HCT116 (cell line): ENCODE data around the gene CCNC. TPM values are rescaled to one million over a fixed set of nuclear protein-coding genes. Genes with fewer than 3 reads are reported as not detected.

Experiments
- ATAC-seq: fragments of 200-7000 bp; cut with Tn5 transposase; 2 replicates; pipeline ENCODE4 v1.9.1; 2020; ENCODE audit warnings: mild to moderate bottlenecking, moderate library complexity
- BruUV-seq: library from RNA; stranded (reverse); fragments of 400-500 nt; replicated peaks from 2 replicates; lab custom pipeline; 2021; lab: Mats Ljungman, UMichigan
- CTCF ChIA-PET: fragments of 300-600 bp; sonication (Branson Sonifier 250); formaldehyde crosslinking; loops from one replicate; lab custom pipeline; 2021; ENCODE audit warnings: antibody characterized with exemption; lab: Charles Lee
- POLR2A ChIA-PET: fragments of 300-600, 350-600 bp; sonication (Branson Sonifier 250); formaldehyde crosslinking; loops from one replicate; lab custom pipeline; 2021; ENCODE audit warnings: antibody characterized with exemption; lab: Charles Lee
- RAD21 ChIA-PET, 2 experiments: fragments of 300-600 bp; sonication (Branson Sonifier 250); formaldehyde crosslinking; loops; one replicate each; lab custom pipeline; 2023; ENCODE audit warnings: low total read pairs in 2 of 2; ENCODE audit not compliant: uncharacterized antibody in 2 of 2, unreplicated experiment in 2 of 2, low non-redundant PET in 1 of 2; lab: Charles Lee
- DNase-seq: peaks from one replicate; pipeline ENCODE4 v3.0.0-alpha.2; 2010; ENCODE audit warnings: low read depth, low spot score
- H2AFZ ChIP-seq: fragments of 200-600 bp; shearing (Covaris generic), sonication (generic); 2 replicates; pipeline ENCODE4 v1.6.1; 2017; ENCODE audit warnings: low read depth, mixed run types, mixed read lengths, antibody characterized with exemption, low read length; ENCODE audit not compliant: poor library complexity, severe bottlenecking
- H3K27ac ChIP-seq: 2 replicates; pipeline ENCODE4 v1.5.1; 2012; ENCODE audit warnings: low read depth, low read length
- H3K27me3 ChIP-seq: fragments of 200-600 bp; sonication (generic); 2 replicates; pipeline ENCODE4 v1.6.1; 2016; ENCODE audit warnings: mixed run types, low read length, mixed read lengths; ENCODE audit not compliant: insufficient read depth
- H3K36me3 ChIP-seq, 2 experiments: fragments of 200-500 bp in 1 of 2; fragments of 200-600 bp in 1 of 2; sonication (Bioruptor generic) in 1 of 2; sonication (generic) in 1 of 2; 2 replicates each; pipeline versions ENCODE4 v1.5.1 to v1.6.1; 2014 to 2016; ENCODE audit warnings: low read length in 2 of 2, inconsistent platforms in 1 of 2, mixed read lengths in 1 of 2, mixed run types in 1 of 2; ENCODE audit not compliant: insufficient read depth in 2 of 2, control insufficient read depth in 1 of 2
- H3K4me1 ChIP-seq, 2 experiments: fragments of 200-600 bp in 1 of 2; sonication (generic) in 1 of 2; 2 replicates each; pipeline versions ENCODE4 v1.5.1 to v1.6.1; 2012 to 2017; ENCODE audit warnings: low read length in 2 of 2, inconsistent platforms in 1 of 2, mild to moderate bottlenecking in 1 of 2, mixed read lengths in 1 of 2, mixed run types in 1 of 2, moderate library complexity in 1 of 2; ENCODE audit not compliant: insufficient read depth in 2 of 2, control insufficient read depth in 1 of 2
- H3K4me2 ChIP-seq: fragments of 200-600 bp; sonication (generic); 2 replicates; pipeline ENCODE4 v1.6.1; 2017; ENCODE audit warnings: mixed run types, low read length, mixed read lengths
- H3K4me3 ChIP-seq, 2 experiments: fragments of 200-600 bp in 1 of 2; sonication (generic) in 1 of 2; replicated peaks in 1 of 2; 2 replicates each; pipeline ENCODE4 v1.5.1; 2011 to 2016; ENCODE audit warnings: low read length in 2 of 2, control low read depth in 1 of 2, low read depth in 1 of 2, mild to moderate bottlenecking in 1 of 2, mixed read lengths in 1 of 2, mixed run types in 1 of 2
- H3K79me2 ChIP-seq: fragments of 200-600 bp; sonication (generic); 2 replicates; pipeline ENCODE4 v1.6.1; 2017; ENCODE audit warnings: mild to moderate bottlenecking, mixed run types, low read length, moderate library complexity, mixed read lengths; ENCODE audit not compliant: insufficient read depth
- H3K9ac ChIP-seq: fragments of 200-600 bp; sonication (generic); 2 replicates; pipeline ENCODE4 v1.6.1; 2016; ENCODE audit warnings: low read length, mixed read lengths
- H3K9me2 ChIP-seq: fragments of 200-600 bp; sonication (generic), shearing (Covaris generic); 2 replicates; pipeline ENCODE4 v1.6.1; 2017; ENCODE audit warnings: mixed run types, mild to moderate bottlenecking, moderate library complexity; ENCODE audit not compliant: insufficient read depth
- H3K9me3 ChIP-seq, 2 experiments: fragments of 200-500 bp in 1 of 2; fragments of 200-600 bp in 1 of 2; sonication (Bioruptor generic) in 1 of 2; sonication (generic) in 1 of 2; 2 replicates each; pipeline ENCODE4 v1.6.1; 2014 to 2017; ENCODE audit warnings: low read length in 2 of 2, mixed read lengths in 2 of 2, inconsistent platforms in 1 of 2, low read depth in 1 of 2, mild to moderate bottlenecking in 1 of 2, mixed run types in 1 of 2, moderate library complexity in 1 of 2; ENCODE audit not compliant: control insufficient read depth in 1 of 2, insufficient read depth in 1 of 2
- H4K20me1 ChIP-seq: fragments of 200-600 bp; sonication (generic), shearing (Covaris generic); 2 replicates; pipeline ENCODE4 v1.6.1; 2017; ENCODE audit warnings: mixed run types, mild to moderate bottlenecking, moderate library complexity; ENCODE audit not compliant: insufficient read depth
- CBX3 ChIP-seq: IDR thresholded peaks from 2 replicates; pipeline ENCODE4 v1.6.1; 2012; ENCODE audit warnings: low read depth
- CEBPB ChIP-seq: IDR thresholded peaks from 2 replicates; pipeline ENCODE4 v1.6.1; 2012; ENCODE audit warnings: low read depth
- EGR1 ChIP-seq: IDR thresholded peaks from 2 replicates; pipeline ENCODE4 v1.6.1; 2012; ENCODE audit warnings: low read depth
- EZH2 ChIP-seq: fragments of 200-600 bp; sonication (generic); IDR thresholded peaks from 2 replicates; pipeline ENCODE4 v1.6.1; 2017; ENCODE audit warnings: antibody characterized with exemption, mixed run types
- EZH2phosphoT487 ChIP-seq: fragments of 200-600 bp; IDR thresholded peaks from 2 replicates; pipeline ENCODE4 v1.6.1; 2018; ENCODE audit warnings: antibody characterized with exemption, borderline replicate concordance
- POLR2A ChIP-seq: IDR thresholded peaks from 2 replicates; pipeline ENCODE4 v1.7.0; 2011; ENCODE audit warnings: borderline replicate concordance; ENCODE audit not compliant: insufficient read depth, insufficient read length; ENCODE audit errors: extremely low read depth
- POLR2AphosphoS5 ChIP-seq: IDR thresholded peaks from 2 replicates; pipeline ENCODE4 v1.6.1; 2011; ENCODE audit warnings: mild to moderate bottlenecking, low read depth, low read length, moderate library complexity
- RAD21 ChIP-seq: IDR thresholded peaks from 2 replicates; pipeline ENCODE4 v1.6.1; 2012; ENCODE audit warnings: low read depth, mild to moderate bottlenecking
- SP1 ChIP-seq: IDR thresholded peaks from 2 replicates; pipeline ENCODE4 v1.6.1; 2012; ENCODE audit warnings: low read depth
- SRF ChIP-seq: IDR thresholded peaks from 2 replicates; pipeline ENCODE4 v1.6.1; 2012; ENCODE audit warnings: low read depth
- TCF7L2 ChIP-seq: IDR thresholded peaks from 2 replicates; pipeline ENCODE4 v1.7.0; 2011; ENCODE audit warnings: borderline replicate concordance, inconsistent platforms; ENCODE audit not compliant: insufficient read depth, insufficient read length; ENCODE audit errors: extremely low read depth
- YY1 ChIP-seq: IDR thresholded peaks from 2 replicates; pipeline ENCODE4 v1.6.1; 2011; ENCODE audit warnings: low read length, low read depth, moderate library complexity, mild to moderate bottlenecking; ENCODE audit not compliant: insufficient replicate concordance; ENCODE audit errors: extremely low read depth
- ZFX ChIP-seq: fragments of 450-650 bp; IDR thresholded peaks from 2 replicates; pipeline ENCODE4 v1.6.1; 2017
- ZNF274 ChIP-seq: fragments of 200-500 bp; sonication (Bioruptor generic); IDR thresholded peaks from 2 replicates; pipeline ENCODE4 v1.6.1; 2014; ENCODE audit warnings: mild to moderate bottlenecking, low read depth, low read length, inconsistent platforms
- intact Hi-C: fragments of 100-400 bp; cut with micrococcal nuclease; formaldehyde crosslinking; loops from 2 replicates; pipeline ENCODE4 v1.10.0; 2022
- total RNA-seq: library from RNA; stranded (reverse); gene quantifications from one replicate; pipeline ENCODE4 v1.2.1, GENCODE V29; 2021; ENCODE audit not compliant: unreplicated experiment
- TF ChIP-seq, protein P1 (sequence below): IDR thresholded peaks from 2 replicates; pipeline ENCODE4 v1.6.1; 2012; ENCODE audit warnings: low read depth
- TF ChIP-seq, protein P2 (sequence below): IDR thresholded peaks from 2 replicates; pipeline ENCODE4 v1.6.1; 2011; ENCODE audit warnings: mild to moderate bottlenecking, low read length, moderate library complexity; ENCODE audit not compliant: insufficient replicate concordance; ENCODE audit errors: extremely low read depth
- TF ChIP-seq, protein P3 (sequence below): IDR thresholded peaks from 2 replicates; pipeline ENCODE4 v1.6.1; 2012

CCNC gene
- total RNA-seq, 1 experiment from 2014 or later: 78.5 TPM

DNA sequence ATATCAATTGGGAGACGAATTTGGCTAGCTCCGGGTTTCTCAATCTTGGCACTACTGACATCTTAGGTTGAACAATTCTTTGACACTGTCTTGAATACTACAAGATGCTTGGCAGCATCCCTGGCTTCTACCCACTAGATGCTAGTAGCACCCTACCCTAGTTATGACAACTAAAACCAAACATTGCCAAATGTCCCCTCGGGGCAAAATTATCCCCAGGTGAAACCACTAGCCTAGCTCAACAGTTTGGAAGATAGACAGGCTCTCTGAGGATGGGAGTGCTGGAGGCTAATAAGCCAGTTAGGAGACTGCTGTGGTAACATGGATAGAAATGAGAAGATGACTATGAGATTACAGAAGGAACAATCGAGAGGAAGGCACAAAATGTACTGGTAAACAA, 20.9 kb downstream of the CCNC start (continued):
- TF ChIP-seq, protein P1, sequence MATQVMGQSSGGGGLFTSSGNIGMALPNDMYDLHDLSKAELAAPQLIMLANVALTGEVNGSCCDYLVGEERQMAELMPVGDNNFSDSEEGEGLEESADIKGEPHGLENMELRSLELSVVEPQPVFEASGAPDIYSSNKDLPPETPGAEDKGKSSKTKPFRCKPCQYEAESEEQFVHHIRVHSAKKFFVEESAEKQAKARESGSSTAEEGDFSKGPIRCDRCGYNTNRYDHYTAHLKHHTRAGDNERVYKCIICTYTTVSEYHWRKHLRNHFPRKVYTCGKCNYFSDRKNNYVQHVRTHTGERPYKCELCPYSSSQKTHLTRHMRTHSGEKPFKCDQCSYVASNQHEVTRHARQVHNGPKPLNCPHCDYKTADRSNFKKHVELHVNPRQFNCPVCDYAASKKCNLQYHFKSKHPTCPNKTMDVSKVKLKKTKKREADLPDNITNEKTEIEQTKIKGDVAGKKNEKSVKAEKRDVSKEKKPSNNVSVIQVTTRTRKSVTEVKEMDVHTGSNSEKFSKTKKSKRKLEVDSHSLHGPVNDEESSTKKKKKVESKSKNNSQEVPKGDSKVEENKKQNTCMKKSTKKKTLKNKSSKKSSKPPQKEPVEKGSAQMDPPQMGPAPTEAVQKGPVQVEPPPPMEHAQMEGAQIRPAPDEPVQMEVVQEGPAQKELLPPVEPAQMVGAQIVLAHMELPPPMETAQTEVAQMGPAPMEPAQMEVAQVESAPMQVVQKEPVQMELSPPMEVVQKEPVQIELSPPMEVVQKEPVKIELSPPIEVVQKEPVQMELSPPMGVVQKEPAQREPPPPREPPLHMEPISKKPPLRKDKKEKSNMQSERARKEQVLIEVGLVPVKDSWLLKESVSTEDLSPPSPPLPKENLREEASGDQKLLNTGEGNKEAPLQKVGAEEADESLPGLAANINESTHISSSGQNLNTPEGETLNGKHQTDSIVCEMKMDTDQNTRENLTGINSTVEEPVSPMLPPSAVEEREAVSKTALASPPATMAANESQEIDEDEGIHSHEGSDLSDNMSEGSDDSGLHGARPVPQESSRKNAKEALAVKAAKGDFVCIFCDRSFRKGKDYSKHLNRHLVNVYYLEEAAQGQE: no peak

DNA sequence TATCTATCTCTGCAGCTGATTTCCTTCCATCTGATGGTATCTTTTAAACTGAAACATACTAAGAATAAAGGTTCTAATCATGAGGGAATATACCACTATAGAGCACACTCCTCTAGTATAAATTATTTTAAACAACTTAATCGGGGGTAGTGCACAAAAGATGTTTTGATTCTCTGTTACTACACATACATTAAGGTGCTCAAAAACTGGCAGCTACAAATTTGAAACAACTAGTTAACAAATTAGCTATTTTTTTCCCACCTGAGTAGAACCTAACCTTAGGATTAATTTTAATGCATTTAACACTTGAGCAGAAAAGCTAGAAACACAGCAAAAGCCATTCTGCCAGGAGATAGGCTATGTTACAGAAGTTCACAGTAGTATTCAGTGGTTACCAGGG, 23.0 kb downstream of the CCNC start:
- H4K20me1 ChIP-seq: peaks cover 4% of the 10 kb centered on the region; the same call in 1 of the 2 replicates
- H3K9me3 ChIP-seq: no peaks in the 10 kb centered on the region
- no peak overlapping the region for H2AFZ ChIP-seq
- no peak overlapping the region for H3K4me2 ChIP-seq
- CTCF ChIA-PET: no interaction called here
- H3K4me3 ChIP-seq: no peak overlapping the region
- intact Hi-C loops: no loop called here
- RAD21 ChIA-PET: no interaction called here
- peaks cover 42% of the 10 kb centered on the region for H3K79me2 ChIP-seq
- H3K27me3 ChIP-seq: no peaks in the 10 kb centered on the region
- H3K9me2 ChIP-seq: no peaks in the 10 kb centered on the region
- peaks cover 24 to 39% of the 10 kb centered on the region in 2 experiments; a peak in 3 of 4 replicates for H3K36me3 ChIP-seq
- ATAC-seq: no peak
- POLR2A ChIA-PET: interaction anchor here (0.7 kb wide), 1 partner anchor 73 kb away, joined by 3 read pairs; no protein-coding TSS in a partner anchor
- no peak overlapping the region for H3K27ac ChIP-seq
- no peak overlapping the region for H3K9ac ChIP-seq
- no TSS peak for BruUV-seq
- no peaks in the 10 kb centered on the region for H3K4me1 ChIP-seq
- no peak for TF ChIP-seq ZNF274
- TF ChIP-seq, protein P1: no peak
- TF ChIP-seq, protein P2, sequence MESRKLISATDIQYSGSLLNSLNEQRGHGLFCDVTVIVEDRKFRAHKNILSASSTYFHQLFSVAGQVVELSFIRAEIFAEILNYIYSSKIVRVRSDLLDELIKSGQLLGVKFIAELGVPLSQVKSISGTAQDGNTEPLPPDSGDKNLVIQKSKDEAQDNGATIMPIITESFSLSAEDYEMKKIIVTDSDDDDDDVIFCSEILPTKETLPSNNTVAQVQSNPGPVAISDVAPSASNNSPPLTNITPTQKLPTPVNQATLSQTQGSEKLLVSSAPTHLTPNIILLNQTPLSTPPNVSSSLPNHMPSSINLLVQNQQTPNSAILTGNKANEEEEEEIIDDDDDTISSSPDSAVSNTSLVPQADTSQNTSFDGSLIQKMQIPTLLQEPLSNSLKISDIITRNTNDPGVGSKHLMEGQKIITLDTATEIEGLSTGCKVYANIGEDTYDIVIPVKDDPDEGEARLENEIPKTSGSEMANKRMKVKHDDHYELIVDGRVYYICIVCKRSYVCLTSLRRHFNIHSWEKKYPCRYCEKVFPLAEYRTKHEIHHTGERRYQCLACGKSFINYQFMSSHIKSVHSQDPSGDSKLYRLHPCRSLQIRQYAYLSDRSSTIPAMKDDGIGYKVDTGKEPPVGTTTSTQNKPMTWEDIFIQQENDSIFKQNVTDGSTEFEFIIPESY: no peak
- no peak for TF ChIP-seq EGR1
- no peak for TF ChIP-seq POLR2A
- TF ChIP-seq SRF: no peak
- TF ChIP-seq ZFX: no peak
- no peak for TF ChIP-seq CEBPB
- TF ChIP-seq YY1: no peak
- TF ChIP-seq, protein P3, sequence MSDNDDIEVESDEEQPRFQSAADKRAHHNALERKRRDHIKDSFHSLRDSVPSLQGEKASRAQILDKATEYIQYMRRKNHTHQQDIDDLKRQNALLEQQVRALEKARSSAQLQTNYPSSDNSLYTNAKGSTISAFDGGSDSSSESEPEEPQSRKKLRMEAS: no peak
- TF ChIP-seq EZH2: no peak
- TF ChIP-seq SP1: no peak
- TF ChIP-seq EZH2phosphoT487: no peak
- TF ChIP-seq RAD21: no peak
- TF ChIP-seq TCF7L2: no peak
- no peak for TF ChIP-seq POLR2AphosphoS5
- TF ChIP-seq CBX3: no peak
- TF ChIP-seq, all 23 proteins: peak for 0
- DNase-seq: no peak
